Cardiac fibroblast (primary cell): ENCODE results near the gene LIMK1.

ENCODE experiments used
- DNase-seq, 2 donors: peaks; one replicate each; pipeline versions ENCODE4 v3.0.0 to v3.0.0-alpha.2; 2010; ENCODE audit warnings: low read depth in 2 of 2
- H3K4me3 ChIP-seq, 2 donors: replicated peaks in 1 of 2; 1 replicate in 1 of 2; 2 replicates in 1 of 2; pipeline ENCODE4 v1.5.1; 2011; ENCODE audit warnings: low read depth in 2 of 2, low read length in 2 of 2, mild to moderate bottlenecking in 2 of 2, moderate library complexity in 1 of 2
- TF ChIP-seq, protein P1 (sequence below): IDR thresholded peaks from one replicate; pipeline ENCODE4 v1.5.1; 2011; ENCODE audit warnings: low read depth, mild to moderate bottlenecking, low read length, inconsistent platforms

LIMK1 gene

DNA sequence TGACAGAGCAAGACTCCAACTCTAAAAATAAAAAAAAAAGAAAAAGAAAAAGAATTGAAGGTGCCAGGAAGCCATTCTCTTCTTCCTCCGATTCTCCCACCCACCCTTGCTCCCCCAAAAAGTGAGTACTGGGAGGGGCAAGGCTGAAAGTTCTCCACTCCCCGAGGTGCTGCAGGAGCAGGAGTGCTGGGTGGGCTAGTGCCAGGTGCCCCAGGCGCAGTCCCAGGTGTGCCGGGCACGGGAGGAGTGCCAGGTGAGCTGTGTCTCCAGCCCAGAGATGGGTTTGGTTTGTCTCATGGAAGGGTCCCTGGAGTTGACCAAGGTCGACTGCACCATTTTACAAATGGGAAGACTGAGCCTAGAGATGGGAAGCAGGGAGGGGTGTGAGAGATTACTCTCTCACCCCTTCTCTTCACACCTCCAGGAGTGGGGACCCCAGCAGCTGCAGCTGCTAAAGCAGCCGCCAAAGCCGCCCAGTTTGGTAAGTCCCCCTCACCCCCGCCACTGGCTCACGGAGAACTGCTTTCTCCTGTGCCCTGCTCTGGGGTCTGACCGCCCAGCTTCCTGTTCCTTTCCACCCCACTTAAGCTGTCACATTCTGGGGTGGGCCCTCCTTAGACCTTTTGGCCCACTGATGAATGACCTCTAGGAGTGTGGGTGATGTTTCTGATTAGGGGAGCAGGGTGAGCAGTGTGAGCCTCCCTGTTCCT is 26.2 kb upstream of the LIMK1 start:
- H3K4me3 ChIP-seq: no peak overlapping the region

GRCh38 chr7:74057987-74058386 is 25.6 kb upstream of the LIMK1 start:
- no peak overlapping the region for H3K4me3 ChIP-seq
- TF ChIP-seq, protein P1, sequence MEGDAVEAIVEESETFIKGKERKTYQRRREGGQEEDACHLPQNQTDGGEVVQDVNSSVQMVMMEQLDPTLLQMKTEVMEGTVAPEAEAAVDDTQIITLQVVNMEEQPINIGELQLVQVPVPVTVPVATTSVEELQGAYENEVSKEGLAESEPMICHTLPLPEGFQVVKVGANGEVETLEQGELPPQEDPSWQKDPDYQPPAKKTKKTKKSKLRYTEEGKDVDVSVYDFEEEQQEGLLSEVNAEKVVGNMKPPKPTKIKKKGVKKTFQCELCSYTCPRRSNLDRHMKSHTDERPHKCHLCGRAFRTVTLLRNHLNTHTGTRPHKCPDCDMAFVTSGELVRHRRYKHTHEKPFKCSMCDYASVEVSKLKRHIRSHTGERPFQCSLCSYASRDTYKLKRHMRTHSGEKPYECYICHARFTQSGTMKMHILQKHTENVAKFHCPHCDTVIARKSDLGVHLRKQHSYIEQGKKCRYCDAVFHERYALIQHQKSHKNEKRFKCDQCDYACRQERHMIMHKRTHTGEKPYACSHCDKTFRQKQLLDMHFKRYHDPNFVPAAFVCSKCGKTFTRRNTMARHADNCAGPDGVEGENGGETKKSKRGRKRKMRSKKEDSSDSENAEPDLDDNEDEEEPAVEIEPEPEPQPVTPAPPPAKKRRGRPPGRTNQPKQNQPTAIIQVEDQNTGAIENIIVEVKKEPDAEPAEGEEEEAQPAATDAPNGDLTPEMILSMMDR: no peak
- no peak for DNase-seq

More for the DNA sequence above, 26.2 kb upstream of the LIMK1 start:
- TF ChIP-seq, protein P1: no peak
- no peak for DNase-seq

GRCh38 chr7:74058486-74058885 is 25.1 kb upstream of the LIMK1 start:
- no peak overlapping the region for H3K4me3 ChIP-seq
- DNase-seq: no peak
- TF ChIP-seq, protein P1: no peak

DNA sequence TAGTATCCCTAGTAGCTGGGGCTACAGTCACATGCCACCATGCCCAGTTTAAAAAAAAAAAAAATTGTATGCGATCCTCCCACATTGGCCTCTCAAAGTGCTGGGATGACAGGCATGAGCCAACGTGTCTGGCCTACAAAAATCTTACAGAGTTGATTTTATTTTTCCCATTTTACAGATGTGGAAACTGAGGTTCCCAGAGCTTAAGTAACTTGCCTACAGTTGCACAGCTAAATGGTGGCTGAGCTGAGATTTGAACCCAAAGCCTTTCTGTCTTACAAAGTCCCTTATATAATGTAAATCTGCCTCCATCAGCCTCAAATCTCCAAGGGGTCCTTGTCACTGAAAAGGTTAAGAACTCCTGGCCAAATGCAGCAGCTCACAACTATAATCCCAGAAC is 24.6 kb upstream of the LIMK1 start:
- TF ChIP-seq, protein P1: no peak
- no peak for DNase-seq
- H3K4me3 ChIP-seq: no peak overlapping the region

- DNase-seq: no peak
Observed at GRCh38 chr7:74059681-74060588, 23.7 kb upstream of the LIMK1 start.

GRCh38 chr7:74061840-74062539 is 21.6 kb upstream of the LIMK1 start:
- TF ChIP-seq, protein P1: no peak
- H3K4me3 ChIP-seq: peak overlapping the region in 1 of 2 donors; percentile 28
- DNase-seq: peak; percentile 95 to 96

More at GRCh38 chr7:74059681-74060588, 23.7 kb upstream of the LIMK1 start:
- TF ChIP-seq, protein P1: no peak
- no peak overlapping the region for H3K4me3 ChIP-seq
